Endodermal cell (in vitro differentiated cells): ENCODE data around the gene POMP. TPM values are rescaled to one million over a fixed set of nuclear protein-coding genes. Genes with fewer than 3 reads are reported as not detected.

Source experiments
- DNase-seq: peaks from one replicate; pipeline ENCODE4 v3.0.0-alpha.2; 2017
- H3K27ac ChIP-seq: 2 replicates; pipeline ENCODE4 v1.5.1; 2013; ENCODE audit warnings: mild to moderate bottlenecking, low read depth, low read length, moderate library complexity
- H3K27me3 ChIP-seq: 2 replicates; pipeline ENCODE4 v1.6.1; 2013; ENCODE audit warnings: mild to moderate bottlenecking, low read length, moderate library complexity; ENCODE audit not compliant: insufficient read depth, control insufficient read depth, poor library complexity, severe bottlenecking
- H3K36me3 ChIP-seq: 2 replicates; pipeline ENCODE4 v1.7.0; 2013; ENCODE audit warnings: mild to moderate bottlenecking, low read length, moderate library complexity; ENCODE audit not compliant: control insufficient read depth, insufficient read depth
- H3K4me1 ChIP-seq: one replicate; pipeline ENCODE4 v1.7.0; 2013; ENCODE audit warnings: low read length; ENCODE audit not compliant: control insufficient read depth, insufficient read depth
- H3K4me3 ChIP-seq: 2 replicates; pipeline ENCODE4 v1.5.1; 2013; ENCODE audit warnings: mild to moderate bottlenecking, low read length, moderate library complexity
- H3K9ac ChIP-seq: 2 replicates; pipeline ENCODE4 v1.6.1; 2013; ENCODE audit warnings: mild to moderate bottlenecking, low read length, moderate library complexity; ENCODE audit not compliant: poor library complexity, severe bottlenecking; ENCODE audit errors: extremely low read depth
- H3K9me3 ChIP-seq: 2 replicates; pipeline ENCODE4 v1.6.1; 2013; ENCODE audit warnings: mild to moderate bottlenecking, low read length, moderate library complexity; ENCODE audit not compliant: control insufficient read depth
- H3K27ac Mint-ChIP-seq: 2 replicates; pipeline ENCODE4 v1.8.0; 2020; ENCODE audit warnings: mixed read lengths
- H3K27me3 Mint-ChIP-seq: 2 replicates; pipeline ENCODE4 v1.8.0; 2021; ENCODE audit warnings: mild to moderate bottlenecking, mixed read lengths; ENCODE audit not compliant: insufficient read depth
- H3K36me3 Mint-ChIP-seq: 2 replicates; pipeline ENCODE4 v1.8.0; 2020; ENCODE audit warnings: low read depth, mixed read lengths
- H3K4me1 Mint-ChIP-seq: 2 replicates; pipeline ENCODE4 v1.8.0; 2020; ENCODE audit warnings: mixed read lengths
- H3K4me3 Mint-ChIP-seq: 2 replicates; pipeline ENCODE4 v1.8.0; 2020; ENCODE audit warnings: mild to moderate bottlenecking, moderate library complexity, mixed read lengths
- H3K9me3 Mint-ChIP-seq: 2 replicates; pipeline ENCODE4 v1.8.0; 2020; ENCODE audit warnings: mild to moderate bottlenecking, mixed read lengths
- CTCF ChIP-seq: fragments of 200-600 bp; sonication (generic); conservative IDR thresholded peaks from 2 replicates; pipeline ENCODE4 v1.5.0; 2021; ENCODE audit warnings: antibody characterized with exemption, mild to moderate bottlenecking
- WGBS, 2 experiments: methylation state at CpG; one replicate each; pipeline versions ENCODE4 v1.1.5 to v1.1.7; 2013; ENCODE audit warnings: missing lambda C conversion rate in 2 of 2, mixed read lengths in 1 of 2; ENCODE audit not compliant: insufficient coverage in 1 of 2, insufficient read length in 1 of 2; 5-methylcytosine and 5-hydroxymethylcytosine counted together
- long read RNA-seq, 4 experiments: library from polyadenylated mRNA in 2 of 4; library from RNA in 1 of 4; library from capped mRNA in 1 of 4; stranded (forward) in 3 of 4; unstranded in 1 of 4; transcript quantifications; one replicate each; pipeline ENCODE4 v2.0.0, GENCODE V29; 2020 to 2021; ENCODE audit warnings: inconsistent platforms in 1 of 4
- polyA plus RNA-seq, 2 experiments: library from polyadenylated mRNA; stranded (reverse); fragments of 50-300 nt; gene quantifications; one replicate each; pipeline ENCODE4 v1.2.3, GENCODE V29; 2013
- total RNA-seq, 2 donors: library from RNA; stranded (reverse); fragmentation: NEBNext Ultra II Directional in 1 of 2; extraction: Animal tissue kit (Norgen Biotek cat#: 25700) in 1 of 2; gene quantifications; 2 replicates in 1 of 2; 3 replicates in 1 of 2; pipeline ENCODE4 v1.2.1, GENCODE V29; 2021

The POMP gene, protein sequence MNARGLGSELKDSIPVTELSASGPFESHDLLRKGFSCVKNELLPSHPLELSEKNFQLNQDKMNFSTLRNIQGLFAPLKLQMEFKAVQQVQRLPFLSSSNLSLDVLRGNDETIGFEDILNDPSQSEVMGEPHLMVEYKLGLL
- total RNA-seq, result 10 to 100 TPM; 88.8 to 95.4 TPM
- 95.9 TPM for polyA plus RNA-seq (2013, experiment 1 of 2)
- polyA plus RNA-seq (2013, experiment 2 of 2), result 94.3 TPM
- long read RNA-seq, experiment 1, transcript POMP-201 (6 exons, 1,330 nt), result major isoform, 85 of 120 reads
- long read RNA-seq, experiment 1, partial matches to known transcripts, result 26 of 120 reads
- long read RNA-seq, experiment 1, other reads (novel, unspliced or antisense), result 9 of 120 reads
- long read RNA-seq, experiment 2, transcript POMP-201 (6 exons, 1,330 nt), result major isoform, 233 of 241 reads
- long read RNA-seq, experiment 2, partial matches to known transcripts, result 7 of 241 reads
- long read RNA-seq, experiment 2, other reads (novel, unspliced or antisense), result 1 of 241 reads
- long read RNA-seq, experiment 3, transcript POMP-201 (6 exons, 1,330 nt), result major isoform, 97 of 153 reads
- long read RNA-seq, experiment 3, partial matches to known transcripts, result 49 of 153 reads
- long read RNA-seq, experiment 3, other reads (novel, unspliced or antisense), result 7 of 153 reads
- long read RNA-seq, experiment 4, transcript POMP-201 (6 exons, 1,330 nt), result major isoform, 53 of 55 reads
- long read RNA-seq, experiment 4, partial matches to known transcripts, result 1 of 55 reads
- long read RNA-seq, experiment 4, other reads (novel, unspliced or antisense), result 1 of 55 reads

GRCh38 chr13:28658796-28659620, at the start of gene POMP:
POMP (plus strand) TSS chr13:28659130; CDS start chr13:28659185, 55 bp downstream.
- TF ChIP-seq CTCF, result no peak
- H3K27ac ChIP-seq, result peak within 1 kb of the TSS; percentile 28
- no peaks in the 10 kb centered on the region for H3K9me3 ChIP-seq
- no peaks in the 10 kb centered on the region for H3K9me3 Mint-ChIP-seq
- no peaks in the 10 kb centered on the region for H3K27me3 Mint-ChIP-seq
- WGBS, 2 experiments, result 0% methylated on average over 15 to 64 of the region's 64 CpGs
- peaks cover 36% of the 10 kb centered on the region for H3K36me3 ChIP-seq
- H3K9ac ChIP-seq, result peak within 1 kb of the TSS; percentile 78
- H3K4me1 ChIP-seq, result peaks cover 5% of the 10 kb centered on the region
- DNase-seq, result peak; percentile 94
- H3K36me3 Mint-ChIP-seq, result peaks cover 20% of the 10 kb centered on the region
- peak within 1 kb of the TSS; percentile 93 for H3K4me3 ChIP-seq
- peak within 1 kb of the TSS; percentile 95 for H3K4me3 Mint-ChIP-seq
- H3K27me3 ChIP-seq, result no peaks in the 10 kb centered on the region
- H3K4me1 Mint-ChIP-seq, result peaks cover 25% of the 10 kb centered on the region
- H3K27ac Mint-ChIP-seq, result peak within 1 kb of the TSS; percentile 95

GRCh38 chr13:28609381-28609780, 49.5 kb upstream of the POMP start:
- TF ChIP-seq CTCF, result no peak
- no peaks in the 10 kb centered on the region for H3K9me3 ChIP-seq
- no peak overlapping the region for H3K27ac ChIP-seq
- no peaks in the 10 kb centered on the region for H3K36me3 ChIP-seq
- H3K27me3 ChIP-seq, result no peaks in the 10 kb centered on the region
- no peaks in the 10 kb centered on the region for H3K9me3 Mint-ChIP-seq
- DNase-seq, result no peak
- H3K27ac Mint-ChIP-seq, result no peak overlapping the region
- peaks cover 5% of the 10 kb centered on the region for H3K4me1 ChIP-seq
- WGBS, 2 experiments, result 92% methylated on average over 1 of the region's 1 CpG; no CpG with 5 or more reads in 1 of the 2 experiments
- no peak overlapping the region for H3K4me3 ChIP-seq
- no peak overlapping the region for H3K9ac ChIP-seq
- peaks cover 16% of the 10 kb centered on the region for H3K4me1 Mint-ChIP-seq
- H3K4me3 Mint-ChIP-seq, result no peak overlapping the region
- H3K36me3 Mint-ChIP-seq, result no peaks in the 10 kb centered on the region
- H3K27me3 Mint-ChIP-seq, result no peaks in the 10 kb centered on the region

GRCh38 chr13:28609926-28610325, 49.0 kb upstream of the POMP start:
- H3K27ac ChIP-seq, result no peak overlapping the region
- no peak for TF ChIP-seq CTCF
- peaks cover 16% of the 10 kb centered on the region for H3K4me1 Mint-ChIP-seq
- H3K9me3 ChIP-seq, result no peaks in the 10 kb centered on the region
- 100% methylated on average over 1 of the region's 1 CpG; no CpG with 5 or more reads in 1 of the 2 experiments for WGBS, 2 experiments
- no peak overlapping the region for H3K27ac Mint-ChIP-seq
- no peaks in the 10 kb centered on the region for H3K27me3 Mint-ChIP-seq
- no peaks in the 10 kb centered on the region for H3K9me3 Mint-ChIP-seq
- no peak overlapping the region for H3K4me3 Mint-ChIP-seq
- no peak overlapping the region for H3K4me3 ChIP-seq
- H3K9ac ChIP-seq, result no peak overlapping the region
- no peak for DNase-seq
- no peaks in the 10 kb centered on the region for H3K27me3 ChIP-seq
- no peaks in the 10 kb centered on the region for H3K36me3 ChIP-seq
- peaks cover 5% of the 10 kb centered on the region for H3K4me1 ChIP-seq
- H3K36me3 Mint-ChIP-seq, result no peaks in the 10 kb centered on the region
